Sigmoid colon (tissue), 3 donors: ENCODE measurements around the gene NEURL1.

Experiments used
- POLR2A ChIP-seq, 2 donors: fragments of 450-650 bp; IDR thresholded peaks; one replicate each; pipeline ENCODE4 v1.6.1; 2016; ENCODE audit warnings: antibody characterized with exemption in 2 of 2, mild to moderate bottlenecking in 2 of 2, moderate library complexity in 2 of 2
- TF ChIP-seq, protein P1 (sequence below), 4 experiments: fragments of 450-650 bp in 3 of 4; fragments of 200-600 bp in 1 of 4; IDR thresholded peaks; one replicate each; pipeline ENCODE4 v1.5.1; 2016 to 2019; ENCODE audit warnings: antibody characterized with exemption in 4 of 4, mild to moderate bottlenecking in 3 of 4, moderate library complexity in 2 of 4

DNA sequence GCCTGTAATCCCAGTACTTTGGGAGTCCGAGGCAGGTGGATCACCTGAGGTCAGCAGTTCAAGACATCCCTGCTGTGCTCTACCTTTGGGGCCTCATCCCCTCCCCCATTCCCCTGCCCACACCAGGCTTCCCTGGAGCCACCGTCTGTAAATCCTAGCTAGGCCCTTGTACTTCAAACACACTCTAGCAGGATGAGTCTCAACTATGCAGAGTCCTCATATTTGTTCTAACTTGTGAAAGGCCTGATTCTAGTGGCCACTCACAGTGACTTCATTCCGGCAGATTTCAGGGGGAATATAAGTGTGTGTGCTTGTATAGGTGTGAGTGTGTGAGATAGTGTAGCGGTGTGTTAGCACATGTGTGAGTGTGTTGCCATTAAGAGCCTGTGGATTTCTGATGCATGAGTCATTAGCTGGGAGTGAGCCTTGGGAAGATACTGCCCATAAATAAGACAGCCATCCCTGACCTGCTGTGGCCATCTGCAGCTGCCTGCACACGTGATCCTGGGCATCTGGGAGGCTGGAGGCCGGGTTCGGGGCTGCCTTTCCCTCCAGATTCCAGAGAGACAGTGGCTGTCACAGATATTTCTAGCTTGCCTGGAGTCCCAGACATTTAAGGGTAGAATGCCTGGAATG, 1.7 kb upstream of the NEURL1 start:
- no peak for TF ChIP-seq POLR2A (IDR thresholded peaks at IDR 0.05)
- TF ChIP-seq, protein P1, sequence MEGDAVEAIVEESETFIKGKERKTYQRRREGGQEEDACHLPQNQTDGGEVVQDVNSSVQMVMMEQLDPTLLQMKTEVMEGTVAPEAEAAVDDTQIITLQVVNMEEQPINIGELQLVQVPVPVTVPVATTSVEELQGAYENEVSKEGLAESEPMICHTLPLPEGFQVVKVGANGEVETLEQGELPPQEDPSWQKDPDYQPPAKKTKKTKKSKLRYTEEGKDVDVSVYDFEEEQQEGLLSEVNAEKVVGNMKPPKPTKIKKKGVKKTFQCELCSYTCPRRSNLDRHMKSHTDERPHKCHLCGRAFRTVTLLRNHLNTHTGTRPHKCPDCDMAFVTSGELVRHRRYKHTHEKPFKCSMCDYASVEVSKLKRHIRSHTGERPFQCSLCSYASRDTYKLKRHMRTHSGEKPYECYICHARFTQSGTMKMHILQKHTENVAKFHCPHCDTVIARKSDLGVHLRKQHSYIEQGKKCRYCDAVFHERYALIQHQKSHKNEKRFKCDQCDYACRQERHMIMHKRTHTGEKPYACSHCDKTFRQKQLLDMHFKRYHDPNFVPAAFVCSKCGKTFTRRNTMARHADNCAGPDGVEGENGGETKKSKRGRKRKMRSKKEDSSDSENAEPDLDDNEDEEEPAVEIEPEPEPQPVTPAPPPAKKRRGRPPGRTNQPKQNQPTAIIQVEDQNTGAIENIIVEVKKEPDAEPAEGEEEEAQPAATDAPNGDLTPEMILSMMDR (IDR thresholded peaks at IDR 0.05) = no peak
